Measurements from ENCODE around the gene ARF3.
"Not testable (repeated sequence)": the region's sequence is repeated elsewhere in the genome, so short reads cannot be mapped to it uniquely, and the experiment has no call there.

ARF3 gene

DNA sequence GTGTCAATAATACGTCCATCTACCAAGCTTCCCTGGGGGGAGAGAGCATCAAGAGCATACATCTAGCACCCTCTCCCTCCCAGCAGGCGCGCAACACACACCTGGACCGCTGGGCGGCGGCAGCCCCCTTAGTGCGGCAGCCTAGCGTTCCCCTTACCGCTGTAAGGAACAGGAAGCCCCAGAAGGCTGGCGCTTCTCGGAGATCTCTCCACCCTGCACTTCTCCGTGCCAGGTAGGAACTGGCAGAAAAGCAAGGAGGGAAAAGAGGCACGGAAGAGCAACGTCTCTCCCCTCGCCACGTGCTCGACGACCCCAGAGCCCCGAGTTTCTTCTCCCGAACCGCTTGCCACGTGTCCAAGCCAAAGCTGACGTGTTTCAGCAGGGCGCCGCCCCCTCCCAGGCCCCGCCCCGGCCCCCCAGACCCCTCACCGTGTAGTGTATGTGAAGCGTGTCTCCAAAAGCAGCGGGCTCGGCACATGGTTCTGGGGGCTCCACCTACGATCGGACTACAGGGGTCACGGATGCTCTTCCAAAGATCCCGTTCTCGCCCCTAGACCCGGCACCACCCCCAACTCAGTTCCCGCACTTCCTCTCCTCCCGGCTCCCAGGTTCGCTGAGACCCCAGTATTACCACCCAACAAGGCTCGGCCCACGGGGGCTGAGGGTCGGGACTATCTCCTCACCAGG is 32.5 kb downstream of the ARF3 start:
- DNase-seq = no peak

DNA sequence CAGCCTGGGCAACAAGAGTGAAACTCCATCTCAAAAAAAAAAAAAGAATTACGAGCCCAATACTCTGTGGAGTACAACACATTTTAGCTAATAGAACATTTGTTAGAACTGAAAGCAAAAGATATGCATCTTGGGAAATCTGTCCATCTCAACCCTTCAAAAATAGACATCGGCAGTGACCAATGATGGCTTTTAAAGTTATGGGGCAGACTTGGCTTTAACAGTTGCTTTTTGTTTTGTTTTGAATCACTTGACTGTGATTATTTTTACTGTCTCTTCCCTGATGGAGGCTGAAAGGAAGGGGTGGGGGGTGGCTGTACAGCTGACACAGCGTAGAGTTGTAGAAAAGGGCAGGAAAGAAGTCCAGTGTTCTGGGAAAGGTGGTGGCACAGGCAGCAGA is 34.2 kb downstream of the ARF3 start:
- DNase-seq = no peak

DNA sequence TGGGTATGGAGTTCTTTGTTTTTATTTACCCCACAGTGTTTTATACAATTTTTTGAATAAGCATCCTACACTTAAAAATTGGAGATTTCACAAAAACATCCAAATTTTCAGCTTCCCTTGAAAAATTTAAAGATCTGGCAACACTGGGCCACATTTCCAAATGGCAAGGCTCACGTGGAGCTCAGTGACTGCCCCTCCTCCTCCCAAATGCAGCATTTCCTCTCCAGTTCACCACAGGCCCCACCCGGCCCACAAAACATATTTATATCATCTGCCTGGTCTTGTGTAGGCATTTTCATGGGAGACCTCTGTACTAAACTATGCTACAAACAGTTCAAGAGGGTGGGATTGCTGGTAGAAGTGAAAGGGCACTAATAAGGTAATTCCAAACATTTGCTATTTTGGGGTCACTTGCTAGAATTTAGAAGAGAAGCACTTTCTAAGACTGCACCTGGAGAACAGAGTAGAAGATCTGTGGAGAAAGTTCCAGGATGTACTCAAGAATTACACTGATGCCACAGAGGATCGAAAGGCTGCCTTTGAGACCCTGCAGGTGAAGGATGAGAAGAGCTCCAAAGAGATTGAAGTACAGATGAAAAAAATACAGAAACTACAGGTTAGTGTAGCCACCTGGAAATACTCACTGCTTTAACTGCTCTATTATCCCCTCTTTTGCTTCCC is 39.3 kb downstream of the ARF3 start:
- peak in 1 of 2 donors; percentile 12 for DNase-seq

DNA sequence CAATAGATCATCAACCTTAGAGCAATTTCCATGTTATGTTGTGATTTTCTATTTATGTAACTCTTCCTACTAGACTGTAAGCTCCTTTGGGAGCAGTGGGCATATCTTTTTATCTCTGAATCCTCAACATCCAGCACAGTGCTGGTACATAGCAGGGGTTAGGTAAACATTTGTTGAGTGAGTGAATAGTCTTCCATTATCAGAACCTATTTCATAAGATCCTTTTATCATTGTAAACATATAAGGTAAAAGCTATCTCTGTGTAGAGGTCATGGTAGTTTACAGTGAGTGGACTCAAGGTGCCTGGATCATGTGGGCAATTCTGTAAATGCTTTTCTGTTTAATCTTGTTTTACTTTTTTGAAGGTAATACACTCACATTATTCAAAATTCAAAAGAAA is 47.1 kb downstream of the ARF3 start:
- DNase-seq = no peak

DNA sequence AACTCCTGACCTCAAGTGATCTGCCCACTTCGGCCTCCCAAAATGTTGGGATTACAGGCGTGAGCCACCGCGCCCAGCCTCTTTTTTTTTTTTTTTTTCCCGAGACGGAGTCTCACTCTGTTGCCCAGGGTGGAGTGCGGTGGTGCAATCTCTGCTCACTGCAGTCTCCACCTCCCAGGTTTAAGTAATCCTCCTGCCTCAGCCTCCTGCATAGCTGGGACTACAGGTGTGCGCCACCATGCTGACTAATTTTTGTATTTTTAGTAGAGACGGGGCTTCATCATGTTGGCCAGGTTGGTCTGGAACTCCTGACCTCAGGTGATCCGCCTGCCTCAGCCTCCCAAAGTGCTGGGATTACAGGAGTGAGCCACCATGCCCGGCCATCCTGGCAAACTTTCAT is 47.6 kb downstream of the ARF3 start:
- DNase-seq = not testable (repeated sequence)

DNA sequence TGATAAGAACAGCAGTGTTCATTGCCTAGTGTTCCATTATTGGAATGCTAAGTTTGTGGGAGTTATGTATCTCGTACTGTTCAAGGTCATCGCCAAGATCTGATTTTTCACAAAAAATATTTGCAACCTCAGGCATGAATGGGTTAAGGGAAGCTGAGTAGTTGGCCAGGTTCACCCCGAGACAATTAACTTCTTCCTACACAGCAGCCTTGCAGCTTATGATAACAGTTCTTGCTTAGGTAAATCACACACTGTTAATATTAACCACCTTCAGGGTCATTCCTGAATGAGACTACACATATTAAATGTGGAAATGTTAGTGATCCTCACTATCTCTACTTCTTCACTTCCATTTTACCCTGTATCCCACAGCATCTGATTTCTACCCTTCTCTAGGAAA is 50.0 kb downstream of the ARF3 start:
- DNase-seq = no peak

DNA sequence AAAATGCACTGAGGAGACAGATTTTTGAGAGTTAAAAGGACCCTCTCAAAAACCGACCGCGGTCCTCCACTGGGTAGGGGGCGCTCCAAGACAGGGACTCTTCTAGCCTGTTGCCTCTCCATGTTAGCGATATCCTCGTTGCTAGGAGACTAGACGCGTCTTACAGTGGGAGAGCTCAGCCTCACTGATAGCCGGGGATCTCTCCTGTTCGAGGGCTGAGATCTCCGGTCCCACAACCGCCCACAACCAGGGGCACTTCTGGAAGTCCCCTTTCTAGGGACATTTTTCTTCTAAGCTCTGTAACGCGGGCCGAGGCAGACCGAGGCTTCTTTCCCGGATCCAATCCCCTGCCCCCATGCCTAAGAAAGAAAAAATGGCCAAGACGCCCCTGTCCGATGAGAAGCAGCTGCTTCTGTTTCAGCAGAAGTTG is 53.3 kb downstream of the ARF3 start:
- DNase-seq = peak; percentile 81 to 84

DNA sequence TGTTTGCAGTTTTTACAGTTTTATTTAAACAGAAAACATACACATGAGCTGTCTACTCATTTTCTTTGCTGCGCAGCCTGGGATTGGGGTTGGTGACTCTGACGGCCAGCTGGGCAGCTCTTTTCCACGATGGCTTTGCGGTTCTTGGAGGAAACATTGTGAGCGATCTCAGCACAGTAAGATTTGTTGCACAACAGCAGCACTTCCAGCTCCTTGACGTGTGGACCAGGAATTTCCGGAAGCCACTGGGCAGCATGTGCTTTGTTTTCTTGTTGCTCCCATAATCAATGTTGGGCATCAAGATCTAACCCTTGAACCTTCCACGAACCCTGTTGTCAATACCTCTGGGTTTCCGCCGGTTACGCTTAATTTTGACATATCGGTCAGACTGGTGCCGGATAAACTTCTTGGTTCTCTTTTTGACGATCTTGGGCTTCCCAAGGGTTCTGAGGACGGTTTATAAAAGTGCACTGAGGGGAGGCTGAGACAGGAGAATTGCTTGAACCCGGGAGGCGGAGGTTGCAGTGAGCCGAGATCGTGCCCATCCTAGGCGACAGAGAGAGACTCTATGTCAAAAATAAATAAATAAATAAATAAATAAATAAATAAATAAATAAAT is 53.8 kb downstream of the ARF3 start:
- DNase-seq = peak; percentile 26 to 39

DNA sequence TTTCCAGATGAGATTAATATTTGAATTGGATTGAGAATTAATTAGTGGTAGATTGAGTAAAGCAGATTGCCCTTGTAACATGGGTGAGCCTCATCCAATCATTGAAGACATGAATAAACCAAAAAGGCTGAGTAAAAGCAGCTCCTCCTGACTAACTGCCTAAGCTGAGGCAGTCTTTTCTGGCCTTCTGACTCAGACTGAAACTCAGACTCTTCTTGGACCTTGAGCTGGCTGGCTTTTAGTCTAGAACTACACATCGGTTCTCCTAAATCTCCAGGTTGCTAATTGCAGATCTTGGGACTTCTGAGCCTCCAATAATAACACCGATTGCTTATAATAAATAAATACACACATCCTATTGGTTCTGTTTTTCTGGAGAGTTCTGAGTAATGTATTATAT is 56.0 kb downstream of the ARF3 start:
- no peak for DNase-seq

DNA sequence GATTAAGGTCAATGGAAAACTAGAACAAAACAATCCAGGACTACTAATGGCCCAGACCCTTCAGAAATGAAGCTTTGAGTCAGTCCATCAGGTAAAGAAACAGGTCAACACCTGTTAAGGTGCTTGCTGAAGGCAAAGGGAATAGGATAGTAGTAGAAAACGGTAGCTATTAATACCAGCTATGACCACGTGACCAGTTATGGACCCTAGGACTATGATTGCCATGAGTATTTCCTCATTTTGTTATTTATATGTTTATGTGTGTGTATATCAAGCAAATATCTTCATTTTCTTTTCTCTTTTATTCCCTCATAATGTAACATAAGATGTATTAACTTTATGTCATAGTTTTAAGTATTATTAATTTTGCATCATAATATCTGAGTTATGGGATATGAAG is 57.6 kb downstream of the ARF3 start:
- no peak for DNase-seq

DNA sequence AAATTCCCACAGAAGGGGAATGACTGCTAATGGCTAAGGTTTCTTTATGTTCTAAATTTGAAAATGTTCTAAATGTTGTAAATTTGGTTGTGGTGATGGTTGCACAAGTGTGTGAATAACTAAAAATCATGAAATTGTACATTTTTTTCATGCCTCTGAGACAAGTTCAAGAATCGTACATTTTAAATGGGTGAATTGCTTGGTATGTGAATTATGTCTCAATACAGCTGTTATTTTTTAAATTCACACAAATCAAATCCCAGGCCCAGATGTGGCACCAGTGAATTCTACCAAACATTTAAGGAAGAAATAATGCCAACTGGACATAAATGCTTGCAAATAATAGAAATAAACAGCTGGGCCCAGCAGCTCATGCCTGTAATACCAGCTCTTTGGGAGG is 63.0 kb downstream of the ARF3 start:
- no peak for DNase-seq

DNA sequence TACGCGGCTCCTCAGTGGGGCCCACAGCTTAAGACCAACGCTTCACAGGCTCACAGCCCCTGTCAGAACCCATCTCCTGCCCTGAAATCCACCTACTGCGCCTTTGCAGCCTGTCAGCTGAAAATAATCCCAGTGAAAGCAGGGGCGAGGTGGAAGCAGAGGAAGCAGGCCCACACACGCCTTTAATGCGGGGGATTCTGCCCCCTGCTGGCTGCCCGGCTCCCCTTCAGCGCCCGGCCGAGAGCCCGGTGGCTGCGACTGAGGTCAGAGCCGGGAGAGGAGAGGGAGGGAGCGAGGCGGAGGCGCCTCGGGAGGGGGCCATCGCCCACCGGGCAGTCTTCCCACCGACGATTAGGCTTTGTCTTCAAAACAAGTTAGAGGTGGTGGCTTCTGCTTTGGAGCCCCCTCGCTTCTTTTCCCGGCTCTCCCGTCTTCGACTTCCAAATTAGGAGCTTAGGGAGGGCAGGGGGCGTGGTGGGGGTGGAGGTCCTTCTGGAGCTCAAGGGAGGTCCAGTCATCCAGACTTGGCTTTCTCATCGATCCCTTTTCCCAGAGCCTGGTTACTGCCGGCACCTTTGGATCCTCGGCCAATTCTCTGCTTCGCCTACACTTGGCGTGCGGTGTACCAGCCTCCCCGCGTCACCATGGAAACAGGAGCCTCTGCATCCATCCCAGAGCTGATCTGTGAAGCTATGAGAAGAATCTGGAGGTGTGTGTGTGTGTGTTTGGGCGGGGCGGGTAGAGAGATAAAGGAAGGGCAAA is 66.4 kb downstream of the ARF3 start:
- peak; percentile 53 to 90 for DNase-seq

DNA sequence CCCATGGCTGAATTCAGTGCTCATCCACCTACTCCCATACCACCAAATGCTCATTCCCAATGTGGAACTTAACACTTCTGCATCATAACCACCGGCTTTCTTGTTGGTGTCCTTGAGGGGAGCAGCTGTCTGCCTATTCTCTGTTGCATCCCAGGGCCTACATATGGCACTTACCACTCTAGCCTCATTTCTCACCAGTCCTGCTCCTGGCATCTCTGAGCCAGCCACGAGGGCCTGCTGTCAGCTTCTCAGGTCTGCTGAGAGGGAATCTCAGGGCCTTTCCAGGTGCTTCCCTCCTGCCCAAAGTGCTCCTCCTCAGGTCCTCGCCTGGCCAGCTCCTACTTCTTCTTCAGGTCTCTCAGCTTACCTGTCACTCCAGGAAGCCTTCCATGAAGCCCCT is 67.6 kb downstream of the ARF3 start:
- no peak for DNase-seq
